SK-N-SH treated with all-trans-retinoic acid at 6 μM for 48 hours (cell line): ENCODE data around the gene PLEKHG4.

ENCODE experiments used
- ATAC-seq: fragments of 200-7000 bp; cut with Tn5 transposase; 3 replicates; pipeline ENCODE4 v1.9.1; 2020; ENCODE audit warnings: mild to moderate bottlenecking, moderate library complexity
- ARNTL ChIP-seq: fragments of 450-650 bp; formaldehyde crosslinking; IDR thresholded peaks from 2 replicates; pipeline ENCODE4 v1.5.0; 2020; ENCODE audit warnings: low read depth, mild to moderate bottlenecking, moderate library complexity, borderline replicate concordance
- BACH2 ChIP-seq: fragments of 250-450 bp; sonication (Bioruptor Pico); IDR thresholded peaks from 2 replicates; pipeline ENCODE4 v1.9.0; 2021; ENCODE audit warnings: mild to moderate bottlenecking, borderline replicate concordance
- CREB5 ChIP-seq: fragments of 250-450 bp; sonication (Bioruptor Pico); IDR thresholded peaks from 2 replicates; pipeline ENCODE4 v1.5.1; 2020; ENCODE audit warnings: low read depth, mild to moderate bottlenecking, moderate library complexity
- CSDC2 ChIP-seq: fragments of 250-450 bp; sonication (Bioruptor Pico); IDR thresholded peaks from 2 replicates; pipeline ENCODE4 v1.5.0; 2020; ENCODE audit warnings: mild to moderate bottlenecking, moderate library complexity
- ESRRG ChIP-seq: fragments of 250-450 bp; sonication (Bioruptor Pico); IDR thresholded peaks from 2 replicates; pipeline ENCODE4 v1.6.1; 2021; ENCODE audit warnings: mild to moderate bottlenecking
- GLIS3 ChIP-seq: fragments of 250-450 bp; sonication (Bioruptor Pico); IDR thresholded peaks from 2 replicates; pipeline ENCODE4 v1.5.0; 2020; ENCODE audit warnings: mild to moderate bottlenecking, moderate library complexity
- ISL1 ChIP-seq: fragments of 250-450 bp; sonication (Bioruptor Pico); IDR thresholded peaks from 2 replicates; pipeline ENCODE4 v2.1.2; 2022; ENCODE audit warnings: mild to moderate bottlenecking, moderate library complexity
- OSR1 ChIP-seq: fragments of 250-450 bp; sonication (Bioruptor Pico); IDR thresholded peaks from 2 replicates; pipeline ENCODE4 v1.8.0; 2022; ENCODE audit warnings: moderate library complexity, mild to moderate bottlenecking, inconsistent platforms
- PATZ1 ChIP-seq: fragments of 250-450 bp; sonication (Bioruptor Pico); IDR thresholded peaks from 2 replicates; pipeline ENCODE4 v1.8.0; 2020; ENCODE audit warnings: mild to moderate bottlenecking, moderate library complexity, borderline replicate concordance
- PPARA ChIP-seq: fragments of 250-450 bp; sonication (Bioruptor Pico); IDR thresholded peaks from 2 replicates; pipeline ENCODE4 v1.5.0; 2020; ENCODE audit warnings: mild to moderate bottlenecking, borderline replicate concordance
- RARB ChIP-seq: fragments of 250-450 bp; sonication (Bioruptor Pico); IDR thresholded peaks from 2 replicates; pipeline ENCODE4 v1.8.0; 2021; ENCODE audit warnings: mild to moderate bottlenecking, moderate library complexity
- SNAI2 ChIP-seq: fragments of 250-450 bp; sonication (Bioruptor Pico); IDR thresholded peaks from 2 replicates; pipeline ENCODE4 v1.5.0; 2020; ENCODE audit warnings: mild to moderate bottlenecking, moderate library complexity
- TCF4 ChIP-seq: fragments of 250-450 bp; sonication (Bioruptor Pico); IDR thresholded peaks from 2 replicates; pipeline ENCODE4 v1.8.0; 2021; ENCODE audit warnings: mild to moderate bottlenecking, moderate library complexity, borderline replicate concordance
- TOX ChIP-seq: fragments of 250-450 bp; sonication (Bioruptor Pico); IDR thresholded peaks from 2 replicates; pipeline ENCODE4 v1.8.0; 2021; ENCODE audit warnings: mild to moderate bottlenecking, moderate library complexity, borderline replicate concordance
- ZC3H10 ChIP-seq: fragments of 250-450 bp; sonication (Bioruptor Pico); IDR thresholded peaks from 2 replicates; pipeline ENCODE4 v1.5.1; 2021; ENCODE audit warnings: mild to moderate bottlenecking, moderate library complexity
- ZFP3 ChIP-seq: fragments of 250-450 bp; sonication (Bioruptor Pico); IDR thresholded peaks from 2 replicates; pipeline ENCODE4 v1.5.0; 2020; ENCODE audit warnings: mild to moderate bottlenecking, moderate library complexity
- ZFP30 ChIP-seq: fragments of 450-650 bp; formaldehyde crosslinking; IDR thresholded peaks from 2 replicates; pipeline ENCODE4 v1.5.0; 2022; ENCODE audit warnings: mild to moderate bottlenecking, moderate library complexity
- ZNF565 ChIP-seq: fragments of 450-650 bp; formaldehyde crosslinking; conservative IDR thresholded peaks from 2 replicates; pipeline ENCODE4 v1.5.0; 2020; ENCODE audit warnings: low read depth, mild to moderate bottlenecking, moderate library complexity
- ZNF70 ChIP-seq: fragments of 450-650 bp; formaldehyde crosslinking; IDR thresholded peaks from 2 replicates; pipeline ENCODE4 v1.5.0; 2020; ENCODE audit warnings: mild to moderate bottlenecking, moderate library complexity
- ZNF8 ChIP-seq: fragments of 450-650 bp; formaldehyde crosslinking; IDR thresholded peaks from 2 replicates; pipeline ENCODE4 v1.5.0; 2020; ENCODE audit warnings: mild to moderate bottlenecking, moderate library complexity
- TF ChIP-seq, protein P1 (sequence below): fragments of 250-450 bp; sonication (Bioruptor Pico); IDR thresholded peaks from 2 replicates; pipeline ENCODE4 v1.5.0; 2020; ENCODE audit warnings: mild to moderate bottlenecking, moderate library complexity
- TF ChIP-seq, protein P2 (sequence below): fragments of 250-450 bp; sonication (Bioruptor Pico); IDR thresholded peaks from 2 replicates; pipeline ENCODE4 v1.5.1; 2021; ENCODE audit warnings: mild to moderate bottlenecking, moderate library complexity

PLEKHG4 gene

GRCh38 chr16:67250045-67250327 is 29.3 kb upstream of the PLEKHG4 start:
- TF ChIP-seq TOX (CRISPR knock-in tag): no peak
- TF ChIP-seq ISL1 (CRISPR knock-in tag): no peak
- no peak for TF ChIP-seq CREB5 (CRISPR knock-in tag)
- no peak for TF ChIP-seq ZNF8 (CRISPR knock-in tag)
- no peak for TF ChIP-seq ESRRG (CRISPR knock-in tag)
- TF ChIP-seq TCF4: no peak
- no peak for TF ChIP-seq ZNF565 (CRISPR knock-in tag)
- TF ChIP-seq, protein P1, sequence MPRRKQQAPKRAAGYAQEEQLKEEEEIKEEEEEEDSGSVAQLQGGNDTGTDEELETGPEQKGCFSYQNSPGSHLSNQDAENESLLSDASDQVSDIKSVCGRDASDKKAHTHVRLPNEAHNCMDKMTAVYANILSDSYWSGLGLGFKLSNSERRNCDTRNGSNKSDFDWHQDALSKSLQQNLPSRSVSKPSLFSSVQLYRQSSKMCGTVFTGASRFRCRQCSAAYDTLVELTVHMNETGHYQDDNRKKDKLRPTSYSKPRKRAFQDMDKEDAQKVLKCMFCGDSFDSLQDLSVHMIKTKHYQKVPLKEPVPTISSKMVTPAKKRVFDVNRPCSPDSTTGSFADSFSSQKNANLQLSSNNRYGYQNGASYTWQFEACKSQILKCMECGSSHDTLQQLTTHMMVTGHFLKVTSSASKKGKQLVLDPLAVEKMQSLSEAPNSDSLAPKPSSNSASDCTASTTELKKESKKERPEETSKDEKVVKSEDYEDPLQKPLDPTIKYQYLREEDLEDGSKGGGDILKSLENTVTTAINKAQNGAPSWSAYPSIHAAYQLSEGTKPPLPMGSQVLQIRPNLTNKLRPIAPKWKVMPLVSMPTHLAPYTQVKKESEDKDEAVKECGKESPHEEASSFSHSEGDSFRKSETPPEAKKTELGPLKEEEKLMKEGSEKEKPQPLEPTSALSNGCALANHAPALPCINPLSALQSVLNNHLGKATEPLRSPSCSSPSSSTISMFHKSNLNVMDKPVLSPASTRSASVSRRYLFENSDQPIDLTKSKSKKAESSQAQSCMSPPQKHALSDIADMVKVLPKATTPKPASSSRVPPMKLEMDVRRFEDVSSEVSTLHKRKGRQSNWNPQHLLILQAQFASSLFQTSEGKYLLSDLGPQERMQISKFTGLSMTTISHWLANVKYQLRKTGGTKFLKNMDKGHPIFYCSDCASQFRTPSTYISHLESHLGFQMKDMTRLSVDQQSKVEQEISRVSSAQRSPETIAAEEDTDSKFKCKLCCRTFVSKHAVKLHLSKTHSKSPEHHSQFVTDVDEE (CRISPR knock-in tag): no peak
- no peak for TF ChIP-seq PPARA (CRISPR knock-in tag)
- no peak for TF ChIP-seq ZFP30 (CRISPR knock-in tag)
- TF ChIP-seq PATZ1 (CRISPR knock-in tag): no peak
- no peak for TF ChIP-seq SNAI2 (CRISPR knock-in tag)
- no peak for TF ChIP-seq ARNTL
- TF ChIP-seq ZNF70 (CRISPR knock-in tag): no peak
- ATAC-seq: no peak

GRCh38 chr16:67252609-67253497 is 26.5 kb upstream of the PLEKHG4 start:
- no peak for ATAC-seq
- no peak for TF ChIP-seq OSR1 (CRISPR knock-in tag)
- TF ChIP-seq PPARA (CRISPR knock-in tag): no peak
- TF ChIP-seq ZNF70 (CRISPR knock-in tag): no peak
- TF ChIP-seq GLIS3 (CRISPR knock-in tag): no peak
- TF ChIP-seq ZC3H10 (CRISPR knock-in tag): no peak
- no peak for TF ChIP-seq CSDC2 (CRISPR knock-in tag)
- no peak for TF ChIP-seq ZNF8 (CRISPR knock-in tag)
- TF ChIP-seq TCF4: no peak
- no peak for TF ChIP-seq ISL1 (CRISPR knock-in tag)
- TF ChIP-seq, protein P1 (CRISPR knock-in tag): no peak
- TF ChIP-seq, protein P2, sequence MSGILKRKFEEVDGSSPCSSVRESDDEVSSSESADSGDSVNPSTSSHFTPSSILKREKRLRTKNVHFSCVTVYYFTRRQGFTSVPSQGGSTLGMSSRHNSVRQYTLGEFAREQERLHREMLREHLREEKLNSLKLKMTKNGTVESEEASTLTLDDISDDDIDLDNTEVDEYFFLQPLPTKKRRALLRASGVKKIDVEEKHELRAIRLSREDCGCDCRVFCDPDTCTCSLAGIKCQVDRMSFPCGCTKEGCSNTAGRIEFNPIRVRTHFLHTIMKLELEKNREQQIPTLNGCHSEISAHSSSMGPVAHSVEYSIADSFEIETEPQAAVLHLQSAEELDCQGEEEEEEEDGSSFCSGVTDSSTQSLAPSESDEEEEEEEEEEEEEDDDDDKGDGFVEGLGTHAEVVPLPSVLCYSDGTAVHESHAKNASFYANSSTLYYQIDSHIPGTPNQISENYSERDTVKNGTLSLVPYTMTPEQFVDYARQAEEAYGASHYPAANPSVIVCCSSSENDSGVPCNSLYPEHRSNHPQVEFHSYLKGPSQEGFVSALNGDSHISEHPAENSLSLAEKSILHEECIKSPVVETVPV: no peak
- no peak for TF ChIP-seq ARNTL
- TF ChIP-seq SNAI2 (CRISPR knock-in tag): no peak
- TF ChIP-seq RARB (CRISPR knock-in tag): no peak
- TF ChIP-seq TOX (CRISPR knock-in tag): no peak
- no peak for TF ChIP-seq BACH2 (CRISPR knock-in tag)
- TF ChIP-seq ZFP3 (CRISPR knock-in tag): no peak
- TF ChIP-seq ZFP30 (CRISPR knock-in tag): no peak
- TF ChIP-seq, all 23 proteins: peak for 0
